Measurements from ENCODE around the gene CNKSR3.

The CNKSR3 gene

DNA sequence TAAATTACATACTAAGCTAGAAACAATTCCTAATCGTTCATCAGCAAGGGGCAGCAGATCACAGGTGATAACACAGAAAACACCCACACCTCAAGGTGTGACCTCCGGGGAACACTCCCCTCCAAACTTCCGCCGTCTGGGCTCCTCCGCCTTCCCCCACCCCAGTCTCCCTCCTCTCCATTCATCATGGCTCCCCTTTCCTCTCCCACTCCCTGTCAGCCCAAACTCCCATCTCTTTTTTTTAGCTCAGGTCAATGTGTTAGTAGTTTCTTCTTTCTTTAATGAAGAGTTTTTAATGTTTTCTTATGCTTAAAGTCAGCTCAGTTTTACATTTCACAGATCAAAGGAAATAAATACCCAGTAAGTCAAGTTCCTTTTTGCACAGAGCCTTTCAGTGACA, 20.7 kb downstream of the CNKSR3 start:
- peaks cover 0 to 6% of the 10 kb centered on the region in 2 donors for H3K4me1 ChIP-seq (ENCODE audit: control insufficient read depth in 2 of 2, insufficient read depth in 1 of 2, low read depth in 1 of 2, low read length in 2 of 2)
- no peak for DNase-seq (ENCODE audit: low spot score)
- H2BK120ac ChIP-seq (ENCODE audit: low read depth, low read length): no peak overlapping the region
- H2BK12ac ChIP-seq (ENCODE audit: low read length): no peak overlapping the region
- no peak overlapping the region for H3K9ac ChIP-seq (ENCODE audit: low read depth, low read length, poor library complexity)
- no peak overlapping the region for H4K8ac ChIP-seq (ENCODE audit: low read depth, low read length)
- no peak overlapping the region for H2AK5ac ChIP-seq (ENCODE audit: low read depth, low read length)
- no peak overlapping the region for H2AFZ ChIP-seq (ENCODE audit: low read length)
- H3K27ac ChIP-seq (replicated peaks; ENCODE audit: low read length): no peak overlapping the region
- no peaks in the 10 kb centered on the region for H3K27me3 ChIP-seq (ENCODE audit: control insufficient read depth in 3 of 3, insufficient read depth in 3 of 3, low read depth in 1 of 3, low read length in 3 of 3)
- no peaks in the 10 kb centered on the region for H3K9me3 ChIP-seq (replicated peaks in 1 of 2; ENCODE audit: control insufficient read depth in 2 of 2, insufficient read depth in 1 of 2, low read depth in 1 of 2, low read length in 2 of 2)
- H3K36me3 ChIP-seq (replicated peaks in 1 of 2; ENCODE audit: control insufficient read depth in 2 of 2, insufficient read depth in 2 of 2, low read length in 2 of 2): no peaks in the 10 kb centered on the region
- no peak overlapping the region for H3K4ac ChIP-seq (ENCODE audit: low read length)
- no peak overlapping the region for H3K4me3 ChIP-seq (ENCODE audit: low read length in 2 of 2)
- H3K14ac ChIP-seq (ENCODE audit: low read length): no peak overlapping the region
- H3K18ac ChIP-seq (ENCODE audit: low read length): no peak overlapping the region
- H4K91ac ChIP-seq (ENCODE audit: low read depth, low read length, poor library complexity): no peak overlapping the region
- H2BK15ac ChIP-seq (ENCODE audit: low read length): no peak overlapping the region
- no peak overlapping the region for H2BK5ac ChIP-seq (ENCODE audit: low read length)
- no peak overlapping the region for H3K23ac ChIP-seq (ENCODE audit: low read depth, low read length, poor library complexity)
- no peaks in the 10 kb centered on the region for H3K79me1 ChIP-seq (ENCODE audit: low read depth, low read length)
- WGBS, 2 donors (ENCODE audit: extremely low coverage in 2 of 2, insufficient read length in 2 of 2, insufficient replicate concordance in 1 of 2): no CpG with 5 or more reads among the region's 5 CpGs
- H3K4me2 ChIP-seq (ENCODE audit: insufficient read depth, low read length, poor library complexity, severe bottlenecking): no peak overlapping the region

DNA sequence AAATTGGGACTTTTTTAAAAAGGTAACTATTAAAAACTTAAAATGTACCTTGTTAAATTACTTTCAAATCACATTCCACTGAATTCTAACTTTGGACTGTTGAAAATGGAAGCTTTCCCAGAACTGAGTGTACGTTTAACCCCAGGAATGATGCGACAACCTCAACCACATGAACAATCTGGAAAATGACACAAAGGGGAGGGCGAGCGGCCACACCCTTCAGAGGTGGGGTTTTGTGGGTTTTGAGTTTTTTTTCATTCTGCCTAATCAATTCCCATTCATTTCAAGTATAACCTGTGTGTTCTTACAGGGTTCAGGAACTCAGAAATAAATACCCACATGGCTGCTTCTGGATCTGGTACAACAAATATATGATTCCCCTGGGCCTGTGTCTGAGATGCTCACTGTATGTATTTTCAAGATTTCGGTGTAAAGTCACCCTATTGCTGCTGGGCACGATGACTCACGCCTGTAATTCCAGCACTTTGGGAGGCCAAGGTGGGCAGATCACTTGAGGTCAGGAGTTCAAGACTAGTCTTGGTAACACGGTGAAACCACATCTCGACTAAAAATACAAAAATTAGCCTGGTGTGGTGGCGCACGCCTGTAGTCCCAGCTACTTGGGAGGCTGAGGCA, 21.6 kb downstream of the CNKSR3 start:
- Histone ChIP-seq H3K79me1 (ENCODE audit: low read depth, low read length) (no peaks in the 10 kb centered on the region), H3K23ac (ENCODE audit: low read depth, low read length, poor library complexity) (no peak overlapping the region), H4K8ac (ENCODE audit: low read depth, low read length) (no peak overlapping the region), H4K91ac (ENCODE audit: low read depth, low read length, poor library complexity) (no peak overlapping the region), H3K9me3 (replicated peaks in 1 of 2; ENCODE audit: control insufficient read depth in 2 of 2, insufficient read depth in 1 of 2, low read depth in 1 of 2, low read length in 2 of 2) (no peaks in the 10 kb centered on the region), H2BK120ac (ENCODE audit: low read depth, low read length) (no peak overlapping the region), H3K18ac (ENCODE audit: low read length) (no peak overlapping the region), H3K9ac (ENCODE audit: low read depth, low read length, poor library complexity) (no peak overlapping the region), H2BK12ac (ENCODE audit: low read length) (no peak overlapping the region), H2AFZ (ENCODE audit: low read length) (no peak overlapping the region), H2BK5ac (ENCODE audit: low read length) (no peak overlapping the region), H2BK15ac (ENCODE audit: low read length) (no peak overlapping the region), H3K36me3 (replicated peaks in 1 of 2; ENCODE audit: control insufficient read depth in 2 of 2, insufficient read depth in 2 of 2, low read length in 2 of 2) (no peaks in the 10 kb centered on the region), H3K14ac (ENCODE audit: low read length) (no peak overlapping the region), H3K4me3 (ENCODE audit: low read length in 2 of 2) (no peak overlapping the region), H3K4ac (ENCODE audit: low read length) (no peak overlapping the region), H3K4me1 (ENCODE audit: control insufficient read depth in 2 of 2, insufficient read depth in 1 of 2, low read depth in 1 of 2, low read length in 2 of 2) (peaks cover 0 to 6% of the 10 kb centered on the region in 2 donors), H3K4me2 (ENCODE audit: insufficient read depth, low read length, poor library complexity, severe bottlenecking) (no peak overlapping the region), H3K27me3 (ENCODE audit: control insufficient read depth in 3 of 3, insufficient read depth in 3 of 3, low read depth in 1 of 3, low read length in 3 of 3) (no peaks in the 10 kb centered on the region), H2AK5ac (ENCODE audit: low read depth, low read length) (no peak overlapping the region), H3K27ac (replicated peaks; ENCODE audit: low read length) (no peak overlapping the region)
- no CpG with 5 or more reads among the region's 11 CpGs for WGBS, 2 donors (ENCODE audit: extremely low coverage in 2 of 2, insufficient read length in 2 of 2, insufficient replicate concordance in 1 of 2)
- DNase-seq (ENCODE audit: low spot score): no peak

DNA sequence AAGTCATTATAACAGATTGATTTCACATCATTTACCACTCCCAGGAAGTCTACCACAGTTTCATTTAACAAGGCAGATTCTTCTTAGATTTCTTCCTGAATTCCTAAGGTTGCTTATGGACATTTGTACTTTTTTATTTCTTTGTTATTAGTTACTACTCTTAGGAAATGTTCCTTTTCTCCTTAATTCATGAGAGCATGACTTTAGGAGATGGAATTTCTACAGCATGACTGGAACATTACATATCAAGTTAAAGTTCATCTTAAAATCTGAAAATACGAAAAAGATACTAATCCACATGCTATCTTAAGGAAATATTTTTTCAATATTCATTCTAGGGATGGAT, 22.3 kb downstream of the CNKSR3 start:
- Histone ChIP-seq H2AK5ac (ENCODE audit: low read depth, low read length) (no peak overlapping the region), H3K27me3 (ENCODE audit: control insufficient read depth in 3 of 3, insufficient read depth in 3 of 3, low read depth in 1 of 3, low read length in 3 of 3) (no peaks in the 10 kb centered on the region), H3K23ac (ENCODE audit: low read depth, low read length, poor library complexity) (no peak overlapping the region), H4K8ac (ENCODE audit: low read depth, low read length) (no peak overlapping the region), H2BK5ac (ENCODE audit: low read length) (no peak overlapping the region), H3K4me3 (ENCODE audit: low read length in 2 of 2) (no peak overlapping the region), H3K4me2 (ENCODE audit: insufficient read depth, low read length, poor library complexity, severe bottlenecking) (no peak overlapping the region), H2BK15ac (ENCODE audit: low read length) (no peak overlapping the region), H3K9me3 (replicated peaks in 1 of 2; ENCODE audit: control insufficient read depth in 2 of 2, insufficient read depth in 1 of 2, low read depth in 1 of 2, low read length in 2 of 2) (no peaks in the 10 kb centered on the region), H3K4me1 (ENCODE audit: control insufficient read depth in 2 of 2, insufficient read depth in 1 of 2, low read depth in 1 of 2, low read length in 2 of 2) (peaks cover 0 to 6% of the 10 kb centered on the region in 2 donors), H3K27ac (replicated peaks; ENCODE audit: low read length) (no peak overlapping the region), H3K18ac (ENCODE audit: low read length) (no peak overlapping the region), H4K91ac (ENCODE audit: low read depth, low read length, poor library complexity) (no peak overlapping the region), H2AFZ (ENCODE audit: low read length) (no peak overlapping the region), H3K79me1 (ENCODE audit: low read depth, low read length) (no peaks in the 10 kb centered on the region), H2BK12ac (ENCODE audit: low read length) (no peak overlapping the region), H3K4ac (ENCODE audit: low read length) (no peak overlapping the region), H3K14ac (ENCODE audit: low read length) (no peak overlapping the region), H2BK120ac (ENCODE audit: low read depth, low read length) (no peak overlapping the region), H3K36me3 (replicated peaks in 1 of 2; ENCODE audit: control insufficient read depth in 2 of 2, insufficient read depth in 2 of 2, low read length in 2 of 2) (no peaks in the 10 kb centered on the region), H3K9ac (ENCODE audit: low read depth, low read length, poor library complexity) (no peak overlapping the region)
- no CpG with 5 or more reads among the region's 1 CpG for WGBS, 2 donors (ENCODE audit: extremely low coverage in 2 of 2, insufficient read length in 2 of 2, insufficient replicate concordance in 1 of 2)
- no peak for DNase-seq (ENCODE audit: low spot score)

DNA sequence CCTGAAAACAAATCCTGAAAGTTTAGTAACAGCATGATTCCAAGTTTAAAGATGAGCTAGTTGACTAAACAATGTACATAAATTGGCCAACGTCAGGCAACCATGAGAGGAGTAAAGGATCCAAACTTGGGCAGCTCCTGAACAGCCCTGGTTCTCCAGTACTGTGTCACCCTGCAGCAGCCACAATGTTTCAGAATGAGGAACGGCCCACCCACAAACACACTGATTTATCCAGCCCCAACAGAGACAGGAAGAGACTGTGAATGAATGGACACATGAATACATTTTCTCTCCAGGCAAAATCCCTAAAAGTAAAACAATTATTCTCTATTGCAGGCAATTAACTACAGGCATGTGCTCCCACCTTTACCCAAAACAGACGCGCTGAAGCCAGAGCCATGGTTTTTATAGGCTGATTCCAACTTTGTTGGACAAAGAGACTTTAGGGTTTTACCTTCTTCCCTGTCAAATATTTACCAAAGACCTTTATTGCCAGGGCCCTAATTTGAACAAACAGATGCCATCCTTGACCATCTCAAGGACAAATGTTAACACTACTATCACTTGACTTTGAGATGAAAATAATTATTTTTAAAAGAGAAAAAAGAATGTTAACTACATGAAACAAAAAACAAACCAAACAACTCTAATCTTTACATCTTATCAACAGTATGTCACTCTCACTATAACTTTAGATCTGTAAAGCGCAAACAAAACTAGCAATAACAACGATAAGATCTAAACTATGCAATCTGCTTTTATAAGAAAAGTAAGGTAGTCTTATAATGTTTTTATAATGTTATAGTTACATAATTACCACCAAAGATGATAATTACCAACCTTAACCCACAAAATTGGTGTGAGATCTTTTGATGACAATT, 22.9 kb downstream of the CNKSR3 start:
- no peaks in the 10 kb centered on the region for H3K27me3 ChIP-seq (ENCODE audit: control insufficient read depth in 3 of 3, insufficient read depth in 3 of 3, low read depth in 1 of 3, low read length in 3 of 3)
- H3K4me1 ChIP-seq (ENCODE audit: control insufficient read depth in 2 of 2, insufficient read depth in 1 of 2, low read depth in 1 of 2, low read length in 2 of 2): peaks cover 0 to 10% of the 10 kb centered on the region in 2 donors
- H2BK5ac ChIP-seq (ENCODE audit: low read length): no peak overlapping the region
- no peak for DNase-seq (ENCODE audit: low spot score)
- H3K4ac ChIP-seq (ENCODE audit: low read length): no peak overlapping the region
- H3K36me3 ChIP-seq (replicated peaks in 1 of 2; ENCODE audit: control insufficient read depth in 2 of 2, insufficient read depth in 2 of 2, low read length in 2 of 2): no peaks in the 10 kb centered on the region
- no peak overlapping the region for H2BK120ac ChIP-seq (ENCODE audit: low read depth, low read length)
- no peak overlapping the region for H3K14ac ChIP-seq (ENCODE audit: low read length)
- no peak overlapping the region for H2AK5ac ChIP-seq (ENCODE audit: low read depth, low read length)
- no CpG with 5 or more reads among the region's 6 CpGs for WGBS, 2 donors (ENCODE audit: extremely low coverage in 2 of 2, insufficient read length in 2 of 2, insufficient replicate concordance in 1 of 2)
- no peak overlapping the region for H3K27ac ChIP-seq (replicated peaks; ENCODE audit: low read length)
- H3K4me2 ChIP-seq (ENCODE audit: insufficient read depth, low read length, poor library complexity, severe bottlenecking): no peak overlapping the region
- H3K9me3 ChIP-seq (replicated peaks in 1 of 2; ENCODE audit: control insufficient read depth in 2 of 2, insufficient read depth in 1 of 2, low read depth in 1 of 2, low read length in 2 of 2): no peaks in the 10 kb centered on the region
- no peak overlapping the region for H4K91ac ChIP-seq (ENCODE audit: low read depth, low read length, poor library complexity)
- no peak overlapping the region for H3K23ac ChIP-seq (ENCODE audit: low read depth, low read length, poor library complexity)
- no peak overlapping the region for H2BK15ac ChIP-seq (ENCODE audit: low read length)
- no peak overlapping the region for H4K8ac ChIP-seq (ENCODE audit: low read depth, low read length)
- no peak overlapping the region for H2BK12ac ChIP-seq (ENCODE audit: low read length)
- H2AFZ ChIP-seq (ENCODE audit: low read length): no peak overlapping the region
- H3K9ac ChIP-seq (ENCODE audit: low read depth, low read length, poor library complexity): no peak overlapping the region
- H3K4me3 ChIP-seq (ENCODE audit: low read length in 2 of 2): no peak overlapping the region
- H3K79me1 ChIP-seq (ENCODE audit: low read depth, low read length): no peaks in the 10 kb centered on the region
- no peak overlapping the region for H3K18ac ChIP-seq (ENCODE audit: low read length)
